Ectodermal cell (in vitro differentiated cells): ENCODE measurements around the gene ITGA3.
"Not testable (repeated sequence)": the region's sequence is repeated elsewhere in the genome, so short reads cannot be mapped to it uniquely, and the experiment has no call there.

Experiments
- H3K27ac ChIP-seq: 2 replicates; pipeline ENCODE4 v1.7.0; 2013; ENCODE audit warnings: mild to moderate bottlenecking, low read depth, low read length; ENCODE audit not compliant: insufficient read depth, poor library complexity, severe bottlenecking
- H3K27me3 ChIP-seq: 2 replicates; pipeline ENCODE4 v1.7.0; 2013; ENCODE audit warnings: mild to moderate bottlenecking, low read length; ENCODE audit not compliant: insufficient read depth, control insufficient read depth, poor library complexity, severe bottlenecking
- H3K36me3 ChIP-seq: one replicate; pipeline ENCODE4 v1.7.0; 2013; ENCODE audit warnings: low read length; ENCODE audit not compliant: control insufficient read depth, insufficient read depth
- H3K4me1 ChIP-seq: one replicate; pipeline ENCODE4 v1.7.0; 2013; ENCODE audit warnings: low read length; ENCODE audit not compliant: control insufficient read depth, insufficient read depth
- H3K4me3 ChIP-seq: 2 replicates; pipeline ENCODE4 v1.7.0; 2013; ENCODE audit warnings: low read depth, low read length, control low read depth; ENCODE audit not compliant: insufficient read depth
- H3K9me3 ChIP-seq: 2 replicates; pipeline ENCODE4 v1.7.0; 2013; ENCODE audit warnings: mild to moderate bottlenecking, low read length, moderate library complexity; ENCODE audit not compliant: control insufficient read depth
- WGBS, 2 experiments: methylation state at CpG; one replicate each; pipeline ENCODE4 v1.1.7; 2013; ENCODE audit warnings: missing lambda C conversion rate in 2 of 2; 5-methylcytosine and 5-hydroxymethylcytosine counted together

Gene ITGA3

GRCh38 chr17:50034498-50035364, 21.2 kb upstream of the ITGA3 start:
- peaks cover 12% of the 10 kb centered on the region for H3K4me1 ChIP-seq
- no peak overlapping the region for H3K4me3 ChIP-seq
- H3K27me3 ChIP-seq: no peaks in the 10 kb centered on the region
- no peaks in the 10 kb centered on the region for H3K36me3 ChIP-seq
- H3K9me3 ChIP-seq: no peaks in the 10 kb centered on the region
- no peak overlapping the region for H3K27ac ChIP-seq
- WGBS, 2 experiments: 82 to 86% methylated on average over 16 of the region's 16 CpGs

GRCh38 chr17:50035421-50035879, 20.5 kb upstream of the ITGA3 start:
- no peak overlapping the region for H3K27ac ChIP-seq
- H3K36me3 ChIP-seq: no peaks in the 10 kb centered on the region
- H3K9me3 ChIP-seq: no peaks in the 10 kb centered on the region
- H3K27me3 ChIP-seq: no peaks in the 10 kb centered on the region
- peaks cover 12% of the 10 kb centered on the region for H3K4me1 ChIP-seq
- H3K4me3 ChIP-seq: no peak overlapping the region
- WGBS, 2 experiments: 88 to 94% methylated on average over 5 of the region's 5 CpGs

- H3K4me1 ChIP-seq: peaks cover 12% of the 10 kb centered on the region
- WGBS, 2 experiments: 80 to 88% methylated on average over 1 of the region's 1 CpG
Measured at GRCh38 chr17:50035945-50036344, 20.0 kb upstream of the ITGA3 start.

GRCh38 chr17:50036455-50037261, 19.3 kb upstream of the ITGA3 start:
- Histone ChIP-seq H3K36me3 (no peaks in the 10 kb centered on the region), H3K4me1 (peaks cover 12% of the 10 kb centered on the region), H3K27ac (no peak overlapping the region), H3K9me3 (no peaks in the 10 kb centered on the region), H3K4me3 (no peak overlapping the region), H3K27me3 (no peaks in the 10 kb centered on the region)
- 70 to 76% methylated on average over 11 of the region's 11 CpGs for WGBS, 2 experiments

More at GRCh38 chr17:50035945-50036344, 20.0 kb upstream of the ITGA3 start:
- no peaks in the 10 kb centered on the region for H3K36me3 ChIP-seq
- no peaks in the 10 kb centered on the region for H3K9me3 ChIP-seq
- H3K27ac ChIP-seq: no peak overlapping the region
- no peak overlapping the region for H3K4me3 ChIP-seq
- H3K27me3 ChIP-seq: no peaks in the 10 kb centered on the region

GRCh38 chr17:50037321-50038107, 18.4 kb upstream of the ITGA3 start:
- Histone ChIP-seq H3K9me3 (no peaks in the 10 kb centered on the region), H3K4me3 (no peak overlapping the region), H3K27me3 (no peaks in the 10 kb centered on the region), H3K4me1 (peaks cover 12% of the 10 kb centered on the region), H3K27ac (no peak overlapping the region), H3K36me3 (no peaks in the 10 kb centered on the region)
- WGBS, 2 experiments: 80 to 85% methylated on average over 14 of the region's 14 CpGs

GRCh38 chr17:50039058-50039457, 16.9 kb upstream of the ITGA3 start:
- no peaks in the 10 kb centered on the region for H3K27me3 ChIP-seq
- no peaks in the 10 kb centered on the region for H3K36me3 ChIP-seq
- no peak overlapping the region for H3K4me3 ChIP-seq
- WGBS, 2 experiments: 87 to 90% methylated on average over 4 of the region's 4 CpGs
- peaks cover 12% of the 10 kb centered on the region for H3K4me1 ChIP-seq
- no peak overlapping the region for H3K27ac ChIP-seq
- no peaks in the 10 kb centered on the region for H3K9me3 ChIP-seq

GRCh38 chr17:50040496-50040895, 15.4 kb upstream of the ITGA3 start:
- H3K4me3 ChIP-seq, H3K27me3 ChIP-seq, H3K36me3 ChIP-seq, H3K27ac ChIP-seq, H3K9me3 ChIP-seq: not testable (repeated sequence)
- H3K4me1 ChIP-seq: peaks cover 12% of the 10 kb centered on the region
- 91 to 92% methylated on average over 4 to 5 of the region's 5 CpGs for WGBS, 2 experiments

GRCh38 chr17:50042211-50042610, 13.7 kb upstream of the ITGA3 start:
- peaks cover 2% of the 10 kb centered on the region for H3K4me1 ChIP-seq
- H3K9me3 ChIP-seq: no peaks in the 10 kb centered on the region
- H3K36me3 ChIP-seq: no peaks in the 10 kb centered on the region
- H3K27me3 ChIP-seq: no peaks in the 10 kb centered on the region
- WGBS, 2 experiments: 92 to 95% methylated on average over 5 of the region's 5 CpGs
- no peak overlapping the region for H3K27ac ChIP-seq
- H3K4me3 ChIP-seq: no peak overlapping the region

GRCh38 chr17:50043290-50044148, 12.4 kb upstream of the ITGA3 start:
- WGBS, 2 experiments: 89% methylated on average over 16 of the region's 16 CpGs
- no peak overlapping the region for H3K4me3 ChIP-seq
- H3K27me3 ChIP-seq: no peaks in the 10 kb centered on the region
- H3K4me1 ChIP-seq: peaks cover 6% of the 10 kb centered on the region
- H3K36me3 ChIP-seq: no peaks in the 10 kb centered on the region
- no peak overlapping the region for H3K27ac ChIP-seq
- H3K9me3 ChIP-seq: no peaks in the 10 kb centered on the region
